CD4-positive, alpha-beta T cell treated with Interleukin-2 at 100 ng/mL for 4 hours (primary cell): ENCODE results near the gene PTRHD1.

ENCODE experiments used
- DNase-seq: peaks from one replicate; pipeline ENCODE4 v3.0.0-alpha.2; 2020; ENCODE audit warnings: low spot score

The PTRHD1 gene

GRCh38 chr2:24830351-24830750 is 37.2 kb upstream of the PTRHD1 start:
- no peak for DNase-seq

- no peak for DNase-seq
Observed at GRCh38 chr2:24828238-24828996, 35.2 kb upstream of the PTRHD1 start.

- peak; percentile 80 for DNase-seq
Observed at GRCh38 chr2:24827321-24828237, 34.4 kb upstream of the PTRHD1 start.

- no peak for DNase-seq
Observed at GRCh38 chr2:24826773-24827145, 33.6 kb upstream of the PTRHD1 start.

- DNase-seq: peak; percentile 9
Observed at GRCh38 chr2:24825883-24826772, 32.9 kb upstream of the PTRHD1 start.

GRCh38 chr2:24824966-24825882 is 32.0 kb upstream of the PTRHD1 start:
- peak; percentile 31 for DNase-seq

GRCh38 chr2:24824071-24824588 is 30.9 kb upstream of the PTRHD1 start:
- DNase-seq: no peak

GRCh38 chr2:24822049-24822706 is 29.0 kb upstream of the PTRHD1 start:
- DNase-seq: no peak

GRCh38 chr2:24821433-24821891 is 28.3 kb upstream of the PTRHD1 start:
- no peak for DNase-seq

- DNase-seq: no peak
Observed at GRCh38 chr2:24820598-24821432, 27.6 kb upstream of the PTRHD1 start.

- DNase-seq: no peak
Observed at GRCh38 chr2:24820175-24820513, 27.0 kb upstream of the PTRHD1 start.

GRCh38 chr2:24819442-24820174 is 26.4 kb upstream of the PTRHD1 start:
- DNase-seq: no peak

GRCh38 chr2:24818721-24819167 is 25.6 kb upstream of the PTRHD1 start:
- no peak for DNase-seq

GRCh38 chr2:24816884-24817283 is 23.7 kb upstream of the PTRHD1 start:
- DNase-seq: no peak

GRCh38 chr2:24816404-24816803 is 23.2 kb upstream of the PTRHD1 start:
- DNase-seq: no peak

GRCh38 chr2:24815171-24815570 is 22.0 kb upstream of the PTRHD1 start:
- DNase-seq: no peak

GRCh38 chr2:24814516-24814915 is 21.3 kb upstream of the PTRHD1 start:
- DNase-seq: no peak

- DNase-seq: no peak
Observed at GRCh38 chr2:24813691-24814137, 20.5 kb upstream of the PTRHD1 start.
